ENCODE measurements around the gene STIP1.
A peak's percentile ranks its signal among the peaks of the same experiment; 100 is the strongest.

The STIP1 gene

GRCh38 chr11:64140082-64140481, 45.9 kb upstream of the STIP1 start:
- Histone ChIP-seq H3K4me3 (ENCODE audit: low read depth, low read length) (no peak overlapping the region), H3K27ac (no peak overlapping the region), H3K9ac (no peak overlapping the region), H3K27me3 (ENCODE audit: control insufficient read depth, insufficient read depth, low read length) (no peaks in the 10 kb centered on the region), H3K4me2 (ENCODE audit: low read length) (no peak overlapping the region), H3K4me1 (no peaks in the 10 kb centered on the region), H2AFZ (no peak overlapping the region), H3K79me2 (no peaks in the 10 kb centered on the region), H3K9me3 (ENCODE audit: control insufficient read depth, low read length) (no peaks in the 10 kb centered on the region), H3K36me3 (ENCODE audit: control insufficient read depth, insufficient read depth, low read length) (no peaks in the 10 kb centered on the region)
- TF ChIP-seq, protein P1, sequence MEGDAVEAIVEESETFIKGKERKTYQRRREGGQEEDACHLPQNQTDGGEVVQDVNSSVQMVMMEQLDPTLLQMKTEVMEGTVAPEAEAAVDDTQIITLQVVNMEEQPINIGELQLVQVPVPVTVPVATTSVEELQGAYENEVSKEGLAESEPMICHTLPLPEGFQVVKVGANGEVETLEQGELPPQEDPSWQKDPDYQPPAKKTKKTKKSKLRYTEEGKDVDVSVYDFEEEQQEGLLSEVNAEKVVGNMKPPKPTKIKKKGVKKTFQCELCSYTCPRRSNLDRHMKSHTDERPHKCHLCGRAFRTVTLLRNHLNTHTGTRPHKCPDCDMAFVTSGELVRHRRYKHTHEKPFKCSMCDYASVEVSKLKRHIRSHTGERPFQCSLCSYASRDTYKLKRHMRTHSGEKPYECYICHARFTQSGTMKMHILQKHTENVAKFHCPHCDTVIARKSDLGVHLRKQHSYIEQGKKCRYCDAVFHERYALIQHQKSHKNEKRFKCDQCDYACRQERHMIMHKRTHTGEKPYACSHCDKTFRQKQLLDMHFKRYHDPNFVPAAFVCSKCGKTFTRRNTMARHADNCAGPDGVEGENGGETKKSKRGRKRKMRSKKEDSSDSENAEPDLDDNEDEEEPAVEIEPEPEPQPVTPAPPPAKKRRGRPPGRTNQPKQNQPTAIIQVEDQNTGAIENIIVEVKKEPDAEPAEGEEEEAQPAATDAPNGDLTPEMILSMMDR (IDR thresholded peaks at IDR 0.05): no peak

DNA sequence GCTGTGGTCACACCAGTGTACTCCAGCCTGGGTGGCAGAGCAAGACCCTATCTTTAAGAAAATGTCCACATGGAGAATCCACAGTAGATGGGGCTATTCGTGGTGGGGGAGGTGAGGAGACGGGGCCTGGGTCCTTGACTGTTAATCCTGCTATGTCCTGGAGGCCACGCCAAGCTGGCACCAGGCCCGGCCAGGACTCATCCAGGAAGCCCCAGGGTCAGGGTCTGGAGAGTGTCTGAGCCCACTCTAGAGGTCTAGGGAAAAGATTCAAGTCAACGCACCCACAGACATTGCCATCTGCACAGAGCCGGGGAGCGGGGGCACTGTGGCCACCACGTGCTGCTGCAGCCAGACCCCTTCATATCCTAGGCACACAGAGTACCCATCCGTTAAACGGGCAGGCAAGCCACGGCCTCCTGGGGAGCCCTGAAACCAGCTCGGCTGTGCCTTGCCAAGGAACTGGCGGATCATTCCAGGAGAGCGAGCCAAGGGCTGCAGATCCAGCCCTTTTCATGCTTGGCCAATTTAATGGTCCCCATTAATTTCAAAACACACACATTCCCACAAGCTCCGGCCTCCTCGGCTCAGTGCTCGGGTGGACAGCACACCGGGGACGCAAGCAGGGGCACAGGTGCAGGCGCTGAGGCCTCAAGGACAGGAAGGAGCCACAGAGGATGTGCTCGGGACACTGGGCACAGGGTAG, 44.7 kb upstream of the STIP1 start:
- Histone ChIP-seq H3K4me1 (no peaks in the 10 kb centered on the region), H3K36me3 (ENCODE audit: control insufficient read depth, insufficient read depth, low read length) (no peaks in the 10 kb centered on the region), H3K4me2 (ENCODE audit: low read length) (no peak overlapping the region), H3K9me3 (ENCODE audit: control insufficient read depth, low read length) (no peaks in the 10 kb centered on the region), H3K27ac (no peak overlapping the region), H3K4me3 (ENCODE audit: low read depth, low read length) (no peak overlapping the region), H3K79me2 (no peaks in the 10 kb centered on the region), H2AFZ (no peak overlapping the region), H3K27me3 (ENCODE audit: control insufficient read depth, insufficient read depth, low read length) (no peaks in the 10 kb centered on the region), H3K9ac (no peak overlapping the region)
- TF ChIP-seq, protein P1 (IDR thresholded peaks at IDR 0.05): no peak

GRCh38 chr11:64144587-64145472, 41.1 kb upstream of the STIP1 start:
- Histone ChIP-seq H3K4me3 (ENCODE audit: low read depth, low read length) (no peak overlapping the region), H3K36me3 (ENCODE audit: control insufficient read depth, insufficient read depth, low read length) (no peaks in the 10 kb centered on the region), H3K9me3 (ENCODE audit: control insufficient read depth, low read length) (no peaks in the 10 kb centered on the region), H3K79me2 (no peaks in the 10 kb centered on the region), H3K4me1 (no peaks in the 10 kb centered on the region), H3K9ac (no peak overlapping the region), H3K4me2 (ENCODE audit: low read length) (no peak overlapping the region), H2AFZ (no peak overlapping the region), H3K27ac (no peak overlapping the region), H3K27me3 (ENCODE audit: control insufficient read depth, insufficient read depth, low read length) (no peaks in the 10 kb centered on the region)
- TF ChIP-seq, protein P1 (IDR thresholded peaks at IDR 0.05): no peak

GRCh38 chr11:64146036-64146955, 39.7 kb upstream of the STIP1 start:
- no peaks in the 10 kb centered on the region for H3K4me1 ChIP-seq
- H3K27me3 ChIP-seq (ENCODE audit: control insufficient read depth, insufficient read depth, low read length): no peaks in the 10 kb centered on the region
- H3K36me3 ChIP-seq (ENCODE audit: control insufficient read depth, insufficient read depth, low read length): no peaks in the 10 kb centered on the region
- no peak overlapping the region for H2AFZ ChIP-seq
- no peak overlapping the region for H3K4me3 ChIP-seq (ENCODE audit: low read depth, low read length)
- TF ChIP-seq, protein P1 (IDR thresholded peaks at IDR 0.05): peak; percentile 21
- no peak overlapping the region for H3K9ac ChIP-seq
- no peaks in the 10 kb centered on the region for H3K9me3 ChIP-seq (ENCODE audit: control insufficient read depth, low read length)
- no peaks in the 10 kb centered on the region for H3K79me2 ChIP-seq
- no peak overlapping the region for H3K27ac ChIP-seq
- no peak overlapping the region for H3K4me2 ChIP-seq (ENCODE audit: low read length)

Data from parathyroid adenoma (tissue), 2 donors.